Measurements from ENCODE around the gene TTLL5. TPM values are rescaled to one million over a fixed set of nuclear protein-coding genes. Genes with fewer than 3 reads are reported as not detected.

TTLL5 gene
- total RNA-seq, 3 donors from 2014 or later, result 30.8 to 51.0 (median 32.8) TPM

GRCh38 chr14:75700295-75700694 lies 39.2 kb downstream of the TTLL5 start:
- Histone ChIP-seq H3K9me3 (peaks cover under 1% of the 10 kb centered on the region), H3K4me3 (no peak overlapping the region), H3K36me3 (ENCODE audit: low read depth) (no peaks in the 10 kb centered on the region), H3K4me1 (ENCODE audit: low read depth) (no peaks in the 10 kb centered on the region)
- intact Hi-C loops (cut with DNase I, micrococcal nuclease), result loop anchor here in 1 of 2 donors (10.0 kb wide), 1 partner anchor 285 kb away; the partner anchor contains the start of genes IFT43 and TGFB3
- no peak for TF ChIP-seq CTCF (IDR thresholded peaks at IDR 0.05)
- DNase-seq (no peak), ATAC-seq (no peak)

GRCh38 chr14:75702122-75702521 lies 41.1 kb downstream of the TTLL5 start:
- no peak for TF ChIP-seq CTCF (IDR thresholded peaks at IDR 0.05)
- intact Hi-C loops (cut with DNase I, micrococcal nuclease), result loop anchor here in 1 of 2 donors (10.0 kb wide), 1 partner anchor 283 kb away; the partner anchor contains the start of genes IFT43 and TGFB3
- ATAC-seq, result no peak
- no peak for DNase-seq
- H3K36me3 ChIP-seq (ENCODE audit: low read depth), result no peaks in the 10 kb centered on the region
- H3K4me1 ChIP-seq (ENCODE audit: low read depth), result no peaks in the 10 kb centered on the region
- H3K4me3 ChIP-seq, result no peak overlapping the region
- H3K9me3 ChIP-seq, result no peaks in the 10 kb centered on the region

GRCh38 chr14:75702616-75703261 lies 41.7 kb downstream of the TTLL5 start:
- ATAC-seq, result no peak
- intact Hi-C loops (cut with DNase I, micrococcal nuclease), result loop anchor here in 1 of 2 donors (10.0 kb wide), 1 partner anchor 282 kb away; the partner anchor contains the start of genes IFT43 and TGFB3
- no peak for TF ChIP-seq CTCF (IDR thresholded peaks at IDR 0.05)

GRCh38 chr14:75703467-75703866 lies 42.4 kb downstream of the TTLL5 start:
- H3K36me3 ChIP-seq (ENCODE audit: low read depth), result no peaks in the 10 kb centered on the region
- H3K4me1 ChIP-seq (ENCODE audit: low read depth), result no peaks in the 10 kb centered on the region
- TF ChIP-seq CTCF (IDR thresholded peaks at IDR 0.05), result no peak
- H3K4me3 ChIP-seq, result no peak overlapping the region
- DNase-seq, result no peak
- ATAC-seq, result no peak
- intact Hi-C loops (cut with DNase I, micrococcal nuclease), result loop anchor here in 1 of 2 donors (10.0 kb wide), 1 partner anchor 281 kb away; the partner anchor contains the start of genes IFT43 and TGFB3
- H3K9me3 ChIP-seq, result no peaks in the 10 kb centered on the region

More at GRCh38 chr14:75702616-75703261, 41.7 kb downstream of the TTLL5 start:
- no peaks in the 10 kb centered on the region for H3K9me3 ChIP-seq
- no peak overlapping the region for H3K4me3 ChIP-seq
- no peak for DNase-seq
- H3K36me3 ChIP-seq (ENCODE audit: low read depth), result no peaks in the 10 kb centered on the region
- no peaks in the 10 kb centered on the region for H3K4me1 ChIP-seq (ENCODE audit: low read depth)

- intact Hi-C loops (cut with DNase I, micrococcal nuclease), result loop anchor here (5.0 to 10.0 kb wide), 2 partner anchors 277 to 280 kb away; partner anchors contain the start of genes TGFB3 (in 2 of the 2) and IFT43 (in 1 of the 2)
Measured at GRCh38 chr14:75705014-75705413, 44.0 kb downstream of the TTLL5 start.

More at GRCh38 chr14:75705014-75705413, 44.0 kb downstream of the TTLL5 start:
- Histone ChIP-seq H3K4me3 (no peak overlapping the region), H3K36me3 (ENCODE audit: low read depth) (no peaks in the 10 kb centered on the region), H3K9me3 (no peaks in the 10 kb centered on the region), H3K4me1 (ENCODE audit: low read depth) (no peaks in the 10 kb centered on the region)
- DNase-seq, result no peak
- no peak for ATAC-seq
- TF ChIP-seq CTCF (IDR thresholded peaks at IDR 0.05), result no peak
